Ovary (tissue), 3 donors: ENCODE data around the gene FUT6.

Experiments
- EP300 ChIP-seq: sonication (generic); formaldehyde crosslinking; IDR thresholded peaks from one replicate; pipeline ENCODE4 v1.6.1; 2017; ENCODE audit warnings: antibody characterized with exemption
- POLR2A ChIP-seq: fragments of 450-650 bp; IDR thresholded peaks from one replicate; pipeline ENCODE4 v1.6.1; 2017; ENCODE audit warnings: antibody characterized with exemption, mild to moderate bottlenecking, moderate library complexity
- TF ChIP-seq, protein P1 (sequence below), 3 donors: fragments of 450-650 bp in 2 of 3; fragments of 200-600 bp in 1 of 3; IDR thresholded peaks; one replicate each; pipeline versions ENCODE4 v1.5.1 to v1.8.0; 2016 to 2022; ENCODE audit warnings: antibody characterized with exemption in 3 of 3, mild to moderate bottlenecking in 1 of 3
- donor health status: DM: no; HTN: no; CAD: no.

DNA sequence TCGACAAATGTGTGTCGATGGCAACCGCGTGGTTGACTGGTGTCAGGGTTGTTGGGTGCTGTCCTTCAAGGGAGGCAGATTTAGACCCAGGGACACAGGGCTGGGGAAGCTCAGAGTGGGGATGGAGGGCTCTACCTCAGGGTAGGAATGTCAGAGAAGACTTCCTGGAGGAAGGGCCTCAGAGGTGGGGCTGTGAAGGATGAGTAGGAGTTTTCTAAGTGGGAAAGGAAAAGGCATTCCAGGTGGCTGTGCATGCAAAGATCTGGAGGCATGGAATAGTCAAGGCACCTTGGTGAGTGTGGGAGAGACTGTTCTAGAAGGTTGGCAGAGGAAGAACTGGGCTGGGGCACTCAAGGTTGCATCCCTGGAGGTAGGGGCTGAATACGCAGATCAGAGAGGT lies 32.6 kb downstream of the FUT6 start:
- TF ChIP-seq POLR2A (no peak), EP300 (no peak)
- TF ChIP-seq, protein P1, sequence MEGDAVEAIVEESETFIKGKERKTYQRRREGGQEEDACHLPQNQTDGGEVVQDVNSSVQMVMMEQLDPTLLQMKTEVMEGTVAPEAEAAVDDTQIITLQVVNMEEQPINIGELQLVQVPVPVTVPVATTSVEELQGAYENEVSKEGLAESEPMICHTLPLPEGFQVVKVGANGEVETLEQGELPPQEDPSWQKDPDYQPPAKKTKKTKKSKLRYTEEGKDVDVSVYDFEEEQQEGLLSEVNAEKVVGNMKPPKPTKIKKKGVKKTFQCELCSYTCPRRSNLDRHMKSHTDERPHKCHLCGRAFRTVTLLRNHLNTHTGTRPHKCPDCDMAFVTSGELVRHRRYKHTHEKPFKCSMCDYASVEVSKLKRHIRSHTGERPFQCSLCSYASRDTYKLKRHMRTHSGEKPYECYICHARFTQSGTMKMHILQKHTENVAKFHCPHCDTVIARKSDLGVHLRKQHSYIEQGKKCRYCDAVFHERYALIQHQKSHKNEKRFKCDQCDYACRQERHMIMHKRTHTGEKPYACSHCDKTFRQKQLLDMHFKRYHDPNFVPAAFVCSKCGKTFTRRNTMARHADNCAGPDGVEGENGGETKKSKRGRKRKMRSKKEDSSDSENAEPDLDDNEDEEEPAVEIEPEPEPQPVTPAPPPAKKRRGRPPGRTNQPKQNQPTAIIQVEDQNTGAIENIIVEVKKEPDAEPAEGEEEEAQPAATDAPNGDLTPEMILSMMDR (IDR thresholded peaks at IDR 0.05): no peak
